Lower lobe of right lung (tissue), 2 donors: ENCODE results near the gene DPF3. TPM values are rescaled to one million over a fixed set of nuclear protein-coding genes. Genes with fewer than 3 reads are reported as not detected.
A peak's percentile ranks its signal among the peaks of the same experiment; 100 is the strongest.

Experiments
- ATAC-seq, 2 donors: fragments of 200-7000 bp; cut with Tn5 transposase; one replicate each; pipeline ENCODE4 v1.9.1; 2020 to 2022; ENCODE audit warnings: mild to moderate bottlenecking in 2 of 2, moderate library complexity in 2 of 2
- DNase-seq: peaks from one replicate; pipeline ENCODE4 v3.0.0-alpha.2; 2020
- H3K27ac ChIP-seq: fragments of 200-600 bp; one replicate; pipeline ENCODE4 v1.8.0; 2022
- H3K27me3 ChIP-seq: fragments of 200-600 bp; one replicate; pipeline ENCODE4 v1.8.0; 2022; ENCODE audit warnings: low read depth
- H3K36me3 ChIP-seq: fragments of 200-600 bp; one replicate; pipeline ENCODE4 v1.8.0; 2022; ENCODE audit warnings: mild to moderate bottlenecking
- H3K4me1 ChIP-seq: fragments of 200-600 bp; one replicate; pipeline ENCODE4 v1.8.0; 2022
- H3K4me3 ChIP-seq: fragments of 200-600 bp; one replicate; pipeline ENCODE4 v1.8.0; 2022; ENCODE audit warnings: mild to moderate bottlenecking
- H3K9me3 ChIP-seq: fragments of 200-600 bp; one replicate; pipeline ENCODE4 v1.8.0; 2022
- intact Hi-C: fragments of 100-400 bp; cut with DNase I; formaldehyde crosslinking; loops from one replicate; pipeline ENCODE4 v1.11.0; 2022
- total RNA-seq: library from RNA; stranded (reverse); fragmentation: NEBNext Ultra II Directional; extraction: Animal tissue kit (Norgen Biotek cat#: 25700); gene quantifications from one replicate; pipeline ENCODE4 v1.2.1, GENCODE V29; 2021
- TF ChIP-seq, protein P1 (sequence below): fragments of 200-600 bp; IDR thresholded peaks from one replicate; pipeline ENCODE4 v1.8.0; 2022; ENCODE audit warnings: antibody characterized with exemption, mild to moderate bottlenecking
- donor health status: DM: no; HTN: yes; CAD: no; lungs with severe emphysema.

DPF3 gene
- total RNA-seq, 1 donor from 2014 or later, result 0.59 TPM

DNA sequence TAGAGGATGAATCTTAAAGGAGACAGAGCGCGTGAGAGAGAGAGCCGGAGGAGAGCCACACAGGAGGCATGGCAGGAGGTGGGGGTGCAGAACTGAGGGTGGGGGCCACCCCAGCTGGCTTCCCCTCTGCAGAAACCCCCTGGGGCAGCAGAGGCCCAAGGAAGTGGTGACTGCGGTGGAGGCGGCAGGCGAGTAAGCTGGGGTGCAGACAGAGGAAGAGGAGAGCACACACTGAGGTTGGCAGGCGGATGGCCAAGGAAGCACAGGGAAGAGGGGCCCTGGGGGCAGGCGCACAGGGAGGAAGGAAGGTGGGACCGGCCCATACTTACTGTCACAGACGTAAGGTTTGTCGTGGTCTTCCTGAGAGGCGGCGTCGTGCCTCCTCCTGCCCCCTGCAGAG is 179.8 kb downstream of the DPF3 start:
- intact Hi-C loops, result no loop called here
- ATAC-seq (peak in 1 of 2 donors; percentile 5), DNase-seq (no peak)
- Histone ChIP-seq H3K4me3 (no peak overlapping the region), H3K36me3 (no peaks in the 10 kb centered on the region), H3K4me1 (no peaks in the 10 kb centered on the region), H3K27ac (no peak overlapping the region), H3K27me3 (no peaks in the 10 kb centered on the region), H3K9me3 (no peaks in the 10 kb centered on the region)
- TF ChIP-seq, protein P1, sequence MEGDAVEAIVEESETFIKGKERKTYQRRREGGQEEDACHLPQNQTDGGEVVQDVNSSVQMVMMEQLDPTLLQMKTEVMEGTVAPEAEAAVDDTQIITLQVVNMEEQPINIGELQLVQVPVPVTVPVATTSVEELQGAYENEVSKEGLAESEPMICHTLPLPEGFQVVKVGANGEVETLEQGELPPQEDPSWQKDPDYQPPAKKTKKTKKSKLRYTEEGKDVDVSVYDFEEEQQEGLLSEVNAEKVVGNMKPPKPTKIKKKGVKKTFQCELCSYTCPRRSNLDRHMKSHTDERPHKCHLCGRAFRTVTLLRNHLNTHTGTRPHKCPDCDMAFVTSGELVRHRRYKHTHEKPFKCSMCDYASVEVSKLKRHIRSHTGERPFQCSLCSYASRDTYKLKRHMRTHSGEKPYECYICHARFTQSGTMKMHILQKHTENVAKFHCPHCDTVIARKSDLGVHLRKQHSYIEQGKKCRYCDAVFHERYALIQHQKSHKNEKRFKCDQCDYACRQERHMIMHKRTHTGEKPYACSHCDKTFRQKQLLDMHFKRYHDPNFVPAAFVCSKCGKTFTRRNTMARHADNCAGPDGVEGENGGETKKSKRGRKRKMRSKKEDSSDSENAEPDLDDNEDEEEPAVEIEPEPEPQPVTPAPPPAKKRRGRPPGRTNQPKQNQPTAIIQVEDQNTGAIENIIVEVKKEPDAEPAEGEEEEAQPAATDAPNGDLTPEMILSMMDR, result no peak

DNA sequence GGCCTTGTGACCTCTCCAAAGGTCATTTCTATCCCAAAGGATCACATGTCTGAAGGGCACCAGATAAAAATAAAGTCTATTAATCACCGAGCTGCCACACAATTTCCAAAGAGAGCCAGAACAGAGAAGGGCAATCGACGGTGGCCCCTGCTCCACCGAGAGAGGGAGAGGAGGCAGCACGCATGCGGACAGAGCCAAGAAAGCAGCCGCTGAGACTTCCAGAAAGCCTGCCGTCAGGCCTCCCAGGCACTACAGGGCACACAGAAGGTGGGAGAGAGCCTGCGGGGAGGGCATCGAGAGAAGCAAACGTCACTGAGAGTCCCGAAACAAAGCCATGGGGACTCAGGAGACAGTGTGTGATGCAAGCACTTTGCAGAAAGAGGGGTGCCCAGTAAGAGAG is 182.0 kb downstream of the DPF3 start:
- DNase-seq, result no peak
- ATAC-seq, result no peak
- Histone ChIP-seq H3K27ac (no peak overlapping the region), H3K36me3 (no peaks in the 10 kb centered on the region), H3K27me3 (no peaks in the 10 kb centered on the region), H3K4me3 (no peak overlapping the region), H3K9me3 (no peaks in the 10 kb centered on the region), H3K4me1 (no peaks in the 10 kb centered on the region)
- TF ChIP-seq, protein P1, result no peak
- intact Hi-C loops, result no loop called here

DNA sequence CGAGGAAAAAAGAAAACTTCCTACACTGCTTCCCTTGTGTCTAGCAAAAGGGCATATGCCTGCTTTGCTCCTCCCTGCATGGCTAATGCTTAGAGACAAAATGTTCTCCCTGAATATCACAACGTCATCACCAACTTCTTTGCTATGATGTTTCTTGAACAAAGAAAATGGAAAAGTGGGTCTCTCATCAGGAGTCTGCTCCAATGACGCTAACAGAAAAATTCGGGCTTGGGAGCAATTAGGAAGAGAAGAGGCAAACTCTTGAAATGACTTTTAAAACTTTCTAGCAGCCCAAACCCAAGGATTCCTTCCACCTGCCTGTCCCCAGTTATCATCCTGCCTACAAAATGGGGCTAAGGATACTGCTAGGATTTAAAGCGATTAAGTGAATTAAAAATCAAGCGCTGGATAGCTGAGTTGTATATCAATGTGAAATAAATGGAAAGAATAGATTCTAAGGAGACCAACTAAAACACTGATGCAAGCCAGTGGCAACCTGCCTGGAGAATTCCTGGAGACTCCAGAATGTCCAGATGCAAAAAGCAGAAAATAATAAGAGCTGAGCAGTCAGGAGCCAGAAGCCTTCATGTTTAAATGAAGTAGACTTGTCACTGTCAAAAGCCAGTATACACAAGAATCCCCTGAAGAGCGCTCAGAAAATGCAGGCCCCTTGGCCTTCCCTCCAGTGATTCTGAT is 183.8 kb downstream of the DPF3 start:
- Histone ChIP-seq H3K27ac (no peak overlapping the region), H3K9me3 (no peaks in the 10 kb centered on the region), H3K36me3 (no peaks in the 10 kb centered on the region), H3K4me3 (no peak overlapping the region), H3K4me1 (no peaks in the 10 kb centered on the region), H3K27me3 (no peaks in the 10 kb centered on the region)
- intact Hi-C loops, result no loop called here
- no peak for ATAC-seq
- TF ChIP-seq, protein P1, result no peak
- DNase-seq, result no peak

DNA sequence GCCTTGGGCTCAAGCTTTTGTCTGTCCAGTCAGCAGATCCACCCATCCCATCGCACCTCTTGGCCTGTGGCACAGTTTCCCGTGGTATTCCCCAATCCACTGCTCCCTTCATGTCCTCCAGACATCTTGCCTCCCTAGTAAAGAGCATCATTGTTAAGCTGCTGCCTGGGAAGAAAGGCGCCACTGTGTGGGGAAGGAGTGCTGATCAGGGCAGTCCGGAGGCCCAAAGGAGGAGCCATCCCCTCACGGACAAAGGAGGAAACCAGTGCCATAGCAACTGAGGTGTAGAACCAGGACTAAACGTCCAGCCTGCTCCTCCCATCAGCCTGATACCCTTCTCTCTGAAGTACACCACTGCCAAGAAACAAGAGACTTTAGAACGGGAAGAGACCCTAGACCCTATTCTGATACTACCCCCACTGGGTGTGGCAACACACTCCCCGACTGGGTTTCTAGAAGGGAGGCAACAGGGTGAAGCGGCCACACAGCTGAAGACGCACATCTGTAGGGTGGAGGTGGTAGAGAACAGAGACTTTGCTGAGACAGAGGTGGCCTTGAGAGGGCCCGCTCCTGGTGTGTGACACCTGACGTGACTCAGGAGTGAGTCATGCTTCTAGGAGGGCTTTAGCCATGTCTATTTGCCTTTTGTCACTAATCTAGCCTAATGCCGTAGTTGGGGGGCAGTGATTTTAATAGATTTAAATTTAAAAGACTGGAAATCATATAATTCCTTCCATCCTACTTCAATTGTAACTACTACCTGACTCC is 185.0 kb downstream of the DPF3 start:
- H3K27ac ChIP-seq, result no peak overlapping the region
- no peaks in the 10 kb centered on the region for H3K27me3 ChIP-seq
- DNase-seq (no peak), ATAC-seq (no peak)
- TF ChIP-seq, protein P1, result no peak
- H3K36me3 ChIP-seq, result no peaks in the 10 kb centered on the region
- no peaks in the 10 kb centered on the region for H3K9me3 ChIP-seq
- no peaks in the 10 kb centered on the region for H3K4me1 ChIP-seq
- H3K4me3 ChIP-seq, result no peak overlapping the region
- intact Hi-C loops, result no loop called here

DNA sequence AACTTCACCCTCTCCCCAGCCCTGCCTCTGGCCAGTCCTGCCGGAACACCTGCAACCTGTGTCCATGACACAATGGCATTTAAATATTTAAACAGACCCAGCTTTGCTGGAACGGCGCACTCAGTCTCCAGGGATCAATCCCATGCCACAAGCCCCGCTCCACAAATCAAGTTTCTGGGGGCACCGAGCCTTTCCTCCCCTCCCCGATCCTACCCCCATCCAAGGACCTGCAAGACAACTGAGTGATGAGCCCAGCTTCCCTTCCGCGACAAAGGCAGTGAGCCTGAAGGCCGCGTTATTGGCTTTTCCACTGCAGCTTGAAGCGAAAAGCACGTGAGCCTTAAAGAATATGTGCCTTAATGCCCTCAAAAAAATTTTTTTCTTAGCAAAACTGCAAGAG is 185.7 kb downstream of the DPF3 start:
- Histone ChIP-seq H3K27ac (no peak overlapping the region), H3K4me1 (no peaks in the 10 kb centered on the region), H3K27me3 (no peaks in the 10 kb centered on the region), H3K4me3 (no peak overlapping the region), H3K9me3 (no peaks in the 10 kb centered on the region), H3K36me3 (no peaks in the 10 kb centered on the region)
- TF ChIP-seq, protein P1, result no peak
- ATAC-seq (no peak), DNase-seq (no peak)
- intact Hi-C loops, result no loop called here
